Activated naive CD8-positive, alpha-beta T cell treated with anti-CD3 and anti-CD28 coated beads for 36 hours (primary cell): ENCODE measurements around the gene PDAP1. TPM values are rescaled to one million over a fixed set of nuclear protein-coding genes. Genes with fewer than 3 reads are reported as not detected.
A peak's percentile ranks its signal among the peaks of the same experiment; 100 is the strongest.

Experiments used
- DNase-seq: peaks from one replicate; pipeline ENCODE4 v3.0.0; 2021
- H3K27ac Mint-ChIP-seq: one replicate; pipeline ENCODE4 v1.8.0; 2022; ENCODE audit warnings: mild to moderate bottlenecking, moderate library complexity, mixed read lengths
- H3K27me3 Mint-ChIP-seq: one replicate; pipeline ENCODE4 v1.8.0; 2022; ENCODE audit warnings: mild to moderate bottlenecking, mixed read lengths
- H3K36me3 Mint-ChIP-seq: one replicate; pipeline ENCODE4 v1.8.0; 2021; ENCODE audit warnings: mild to moderate bottlenecking, mixed read lengths
- H3K4me1 Mint-ChIP-seq: one replicate; pipeline ENCODE4 v1.8.0; 2021; ENCODE audit warnings: mixed read lengths
- H3K4me3 Mint-ChIP-seq: one replicate; pipeline ENCODE4 v1.8.0; 2022; ENCODE audit warnings: mild to moderate bottlenecking, moderate library complexity, mixed read lengths
- H3K9me3 Mint-ChIP-seq: one replicate; pipeline ENCODE4 v1.8.0; 2022; ENCODE audit warnings: mixed read lengths
- total RNA-seq, 2 experiments: library from RNA; stranded (reverse); gene quantifications; one replicate each; pipeline ENCODE4 v1.2.3, GENCODE V29; 2021

Gene PDAP1
- total RNA-seq, 2 experiments from 2014 or later, result 201 to 214 TPM

GRCh38 chr7:99409806-99410205 lies 1.4 kb upstream of the PDAP1 start:
- H3K27ac Mint-ChIP-seq, result peak overlapping the region; percentile 92
- no peak for DNase-seq
- H3K36me3 Mint-ChIP-seq, result peaks cover 30% of the 10 kb centered on the region
- H3K4me3 Mint-ChIP-seq, result peak overlapping the region; percentile 92
- no peaks in the 10 kb centered on the region for H3K9me3 Mint-ChIP-seq
- H3K27me3 Mint-ChIP-seq, result no peaks in the 10 kb centered on the region
- peaks cover 34% of the 10 kb centered on the region for H3K4me1 Mint-ChIP-seq

GRCh38 chr7:99409192-99409572 lies 785 bp upstream of the PDAP1 start:
- Mint-ChIP-seq H3K4me3 (peak overlapping the region; percentile 92), H3K27me3 (no peaks in the 10 kb centered on the region), H3K4me1 (peaks cover 36% of the 10 kb centered on the region), H3K36me3 (peaks cover 29% of the 10 kb centered on the region), H3K27ac (peak overlapping the region; percentile 92), H3K9me3 (no peaks in the 10 kb centered on the region)
- no peak for DNase-seq

- Mint-ChIP-seq H3K9me3 (no peaks in the 10 kb centered on the region), H3K27ac (peak overlapping the region; percentile 92), H3K4me3 (peak overlapping the region; percentile 92), H3K4me1 (peaks cover 39% of the 10 kb centered on the region), H3K27me3 (no peaks in the 10 kb centered on the region), H3K36me3 (peaks cover 36% of the 10 kb centered on the region)
- peak; percentile 45 for DNase-seq
Observed at GRCh38 chr7:99407872-99408378, 472 bp downstream of the PDAP1 start.

- no peak for DNase-seq
- peak overlapping the region; percentile 92 for H3K4me3 Mint-ChIP-seq
- H3K9me3 Mint-ChIP-seq, result no peaks in the 10 kb centered on the region
- H3K36me3 Mint-ChIP-seq, result peaks cover 37% of the 10 kb centered on the region
- peak overlapping the region; percentile 92 for H3K27ac Mint-ChIP-seq
- H3K4me1 Mint-ChIP-seq, result peaks cover 39% of the 10 kb centered on the region
- H3K27me3 Mint-ChIP-seq, result no peaks in the 10 kb centered on the region
Observed at GRCh38 chr7:99406557-99406956, 1.8 kb downstream of the PDAP1 start.

- Mint-ChIP-seq H3K4me1 (peaks cover 28% of the 10 kb centered on the region), H3K36me3 (peaks cover 33% of the 10 kb centered on the region), H3K27ac (no peak overlapping the region), H3K4me3 (no peak overlapping the region), H3K9me3 (no peaks in the 10 kb centered on the region), H3K27me3 (no peaks in the 10 kb centered on the region)
- DNase-seq, result no peak
Observed at GRCh38 chr7:99404977-99405320, 3.4 kb downstream of the PDAP1 start.

- DNase-seq, result no peak
- no peak overlapping the region for H3K4me3 Mint-ChIP-seq
- H3K9me3 Mint-ChIP-seq, result no peaks in the 10 kb centered on the region
- H3K4me1 Mint-ChIP-seq, result peaks cover 25% of the 10 kb centered on the region
- no peaks in the 10 kb centered on the region for H3K27me3 Mint-ChIP-seq
- peaks cover 33% of the 10 kb centered on the region for H3K36me3 Mint-ChIP-seq
- H3K27ac Mint-ChIP-seq, result peak overlapping the region; percentile 11
Observed at GRCh38 chr7:99404235-99404976, 4.0 kb downstream of the PDAP1 start.

GRCh38 chr7:99403764-99404163 lies 4.6 kb downstream of the PDAP1 start:
- H3K9me3 Mint-ChIP-seq, result no peaks in the 10 kb centered on the region
- DNase-seq, result no peak
- H3K36me3 Mint-ChIP-seq, result peaks cover 33% of the 10 kb centered on the region
- H3K4me1 Mint-ChIP-seq, result peaks cover 25% of the 10 kb centered on the region
- H3K4me3 Mint-ChIP-seq, result no peak overlapping the region
- no peaks in the 10 kb centered on the region for H3K27me3 Mint-ChIP-seq
- peak overlapping the region; percentile 11 for H3K27ac Mint-ChIP-seq

GRCh38 chr7:99402854-99403253 lies 5.5 kb downstream of the PDAP1 start:
- no peak for DNase-seq
- peaks cover 39% of the 10 kb centered on the region for H3K36me3 Mint-ChIP-seq
- H3K4me3 Mint-ChIP-seq, result no peak overlapping the region
- no peaks in the 10 kb centered on the region for H3K27me3 Mint-ChIP-seq
- H3K27ac Mint-ChIP-seq, result no peak overlapping the region
- H3K4me1 Mint-ChIP-seq, result peaks cover 27% of the 10 kb centered on the region
- no peaks in the 10 kb centered on the region for H3K9me3 Mint-ChIP-seq

- H3K27me3 Mint-ChIP-seq, result no peaks in the 10 kb centered on the region
- H3K9me3 Mint-ChIP-seq, result no peaks in the 10 kb centered on the region
- H3K27ac Mint-ChIP-seq, result peak overlapping the region; percentile 25
- no peak overlapping the region for H3K4me3 Mint-ChIP-seq
- peaks cover 35% of the 10 kb centered on the region for H3K36me3 Mint-ChIP-seq
- peaks cover 18% of the 10 kb centered on the region for H3K4me1 Mint-ChIP-seq
- DNase-seq, result no peak
Observed at GRCh38 chr7:99399597-99399996, 8.8 kb downstream of the PDAP1 start.

- Mint-ChIP-seq H3K4me3 (no peak overlapping the region), H3K36me3 (peaks cover 31% of the 10 kb centered on the region), H3K9me3 (no peaks in the 10 kb centered on the region), H3K27me3 (no peaks in the 10 kb centered on the region), H3K4me1 (peaks cover 17% of the 10 kb centered on the region), H3K27ac (peak overlapping the region; percentile 65)
- no peak for DNase-seq
Observed at GRCh38 chr7:99398891-99399445, 9.4 kb downstream of the PDAP1 start.

GRCh38 chr7:99397297-99397983 lies 11.0 kb downstream of the PDAP1 start:
- H3K36me3 Mint-ChIP-seq, result peaks cover 30% of the 10 kb centered on the region

GRCh38 chr7:99396418-99397296 lies 11.7 kb downstream of the PDAP1 start:
- H3K4me1 Mint-ChIP-seq, result peaks cover 22% of the 10 kb centered on the region
- no peak overlapping the region for H3K4me3 Mint-ChIP-seq
- H3K36me3 Mint-ChIP-seq, result peaks cover 34% of the 10 kb centered on the region
- no peaks in the 10 kb centered on the region for H3K27me3 Mint-ChIP-seq
- peak overlapping the region; percentile 72 for H3K27ac Mint-ChIP-seq
- H3K9me3 Mint-ChIP-seq, result no peaks in the 10 kb centered on the region
- DNase-seq, result no peak

More at GRCh38 chr7:99397297-99397983, 11.0 kb downstream of the PDAP1 start:
- no peak for DNase-seq
- Mint-ChIP-seq H3K4me1 (peaks cover 22% of the 10 kb centered on the region), H3K9me3 (no peaks in the 10 kb centered on the region), H3K27ac (peak overlapping the region; percentile 75), H3K27me3 (no peaks in the 10 kb centered on the region), H3K4me3 (no peak overlapping the region)

GRCh38 chr7:99395616-99396327 lies 12.6 kb downstream of the PDAP1 start:
- Mint-ChIP-seq H3K9me3 (no peaks in the 10 kb centered on the region), H3K4me3 (no peak overlapping the region), H3K36me3 (peaks cover 30% of the 10 kb centered on the region), H3K4me1 (peaks cover 22% of the 10 kb centered on the region), H3K27me3 (no peaks in the 10 kb centered on the region), H3K27ac (peak overlapping the region; percentile 72)
- no peak for DNase-seq

GRCh38 chr7:99394188-99394502 lies 14.3 kb downstream of the PDAP1 start:
- no peak for DNase-seq
- no peak overlapping the region for H3K4me3 Mint-ChIP-seq
- H3K36me3 Mint-ChIP-seq, result peaks cover 31% of the 10 kb centered on the region
- H3K27me3 Mint-ChIP-seq, result no peaks in the 10 kb centered on the region
- H3K27ac Mint-ChIP-seq, result peak overlapping the region; percentile 34
- peaks cover 22% of the 10 kb centered on the region for H3K4me1 Mint-ChIP-seq
- no peaks in the 10 kb centered on the region for H3K9me3 Mint-ChIP-seq
